GM20000 (cell line): Measurements from ENCODE around the gene EGFLAM.

Experiments used
- DNase-seq: peaks from one replicate; pipeline ENCODE4 v3.0.0; 2012; ENCODE audit warnings: low spot score
- CTCF ChIP-seq: IDR thresholded peaks from 2 replicates; pipeline ENCODE4 v1.5.1; 2012; ENCODE audit warnings: mild to moderate bottlenecking, control low read depth; ENCODE audit errors: extremely low read depth, missing control alignments

The EGFLAM gene

GRCh38 chr5:38465702-38466423, 207.5 kb downstream of the EGFLAM start:
- TF ChIP-seq CTCF, result no peak
- DNase-seq, result no peak

DNA sequence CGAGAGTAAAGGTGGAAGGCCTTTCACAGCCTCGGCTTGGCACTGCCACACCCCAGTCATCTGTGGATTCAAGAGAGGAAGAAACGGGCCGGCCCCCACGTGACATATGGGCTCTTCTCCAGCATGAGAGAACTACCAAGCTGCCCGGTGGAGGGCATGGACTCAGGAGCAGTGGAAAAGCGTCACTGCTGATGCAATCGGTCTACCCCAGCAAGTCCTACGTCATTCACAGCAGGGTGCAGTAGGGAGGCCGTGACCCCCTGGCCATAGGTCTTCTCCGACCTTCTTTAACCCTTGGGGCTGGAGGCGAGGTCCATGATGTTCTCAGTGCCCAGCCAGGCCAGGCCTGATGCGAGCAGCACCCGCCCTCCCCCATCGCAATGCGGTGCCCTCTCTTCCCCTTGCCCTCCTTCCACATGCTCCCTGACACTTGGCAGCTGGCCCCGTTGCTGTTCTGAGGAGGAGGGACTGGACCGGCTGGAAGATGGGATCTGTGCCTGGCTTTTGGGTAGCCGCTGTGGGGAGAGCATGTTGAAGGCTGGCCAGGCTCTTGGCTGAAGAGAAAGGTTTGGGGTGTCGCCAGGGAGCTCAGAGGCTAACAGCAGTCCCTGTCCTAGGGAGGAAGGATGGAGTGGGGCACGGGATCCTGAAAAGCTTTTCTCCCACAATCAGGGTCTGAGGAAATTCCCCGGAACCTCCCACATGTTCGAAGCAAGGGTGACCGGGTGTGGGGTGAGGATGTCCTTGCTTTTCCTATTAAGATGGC, 208.2 kb downstream of the EGFLAM start:
- no peak for DNase-seq
- no peak for TF ChIP-seq CTCF

DNA sequence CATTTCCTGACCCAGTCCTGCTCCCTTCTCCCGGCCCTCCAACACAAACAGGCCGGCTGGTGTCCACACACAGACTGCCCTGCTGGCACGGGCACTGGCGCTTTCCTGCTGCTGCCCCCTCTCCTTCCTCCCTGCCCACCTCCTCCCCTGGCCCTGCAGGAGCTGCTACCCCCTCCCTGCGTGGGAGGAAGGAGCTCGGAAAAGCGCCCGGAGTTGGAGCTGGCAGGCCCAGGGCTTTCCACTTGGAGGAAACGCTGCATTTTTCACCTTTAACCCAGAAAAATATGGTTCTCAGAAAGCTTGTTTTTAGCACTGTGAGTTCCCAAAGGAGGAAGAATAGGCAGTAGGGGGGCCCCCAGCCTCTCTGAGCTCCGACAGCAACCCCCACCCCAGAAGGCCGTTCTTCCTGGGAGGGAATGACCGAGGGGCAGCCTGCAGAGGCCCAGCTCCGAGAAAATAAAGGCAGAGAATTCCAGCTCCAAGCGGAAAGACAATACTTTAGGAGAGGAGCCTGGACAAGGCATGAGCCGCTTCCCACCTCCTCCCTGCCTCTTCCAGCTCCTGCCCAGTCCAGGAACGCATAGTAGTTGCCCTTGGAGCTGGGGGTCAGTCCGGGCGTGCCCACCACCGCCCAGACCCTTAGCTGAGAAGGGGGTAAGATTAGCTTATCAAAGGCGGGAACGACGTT, 209.1 kb downstream of the EGFLAM start:
- no peak for DNase-seq
- no peak for TF ChIP-seq CTCF

GRCh38 chr5:38468202-38468673, 209.9 kb downstream of the EGFLAM start:
- TF ChIP-seq CTCF, result no peak
- no peak for DNase-seq

DNA sequence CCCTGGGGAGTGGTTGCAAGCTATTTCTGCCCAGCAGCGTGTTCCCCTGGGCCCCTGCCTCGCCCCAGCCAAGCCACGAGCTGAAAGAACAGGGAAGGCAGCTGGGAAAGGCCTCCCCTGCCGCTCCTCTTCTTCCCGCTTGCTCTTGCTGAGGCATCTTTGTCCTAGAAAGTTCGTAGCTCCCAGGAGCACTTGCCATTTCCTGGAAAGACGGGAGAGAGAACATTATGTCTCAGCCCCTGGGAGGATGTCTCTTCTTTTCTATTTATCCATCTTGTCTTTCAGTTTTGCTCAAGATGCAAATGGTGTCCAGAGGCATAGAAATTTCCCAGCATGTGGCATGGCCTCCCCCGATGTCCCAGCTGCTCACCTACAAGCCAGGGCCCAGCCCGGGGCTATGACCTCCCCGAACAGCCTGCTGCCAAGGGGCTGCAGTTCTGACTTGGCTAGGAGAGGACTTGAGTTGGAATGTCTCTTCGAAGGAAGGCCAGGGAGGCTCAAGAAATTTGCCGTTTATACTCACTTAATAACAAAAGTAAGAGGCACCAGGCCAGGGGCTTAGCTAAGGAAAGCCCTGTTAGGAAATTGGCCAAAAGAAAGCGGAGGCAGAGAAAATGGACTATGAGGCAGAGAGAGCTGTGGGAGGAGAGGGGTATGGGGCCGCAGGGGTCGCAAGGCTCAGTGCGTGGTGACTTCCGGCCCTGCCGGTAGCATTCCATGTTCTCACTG, 210.8 kb downstream of the EGFLAM start:
- DNase-seq, result no peak
- TF ChIP-seq CTCF, result no peak

- no peak for TF ChIP-seq CTCF
- DNase-seq, result no peak
Observed at GRCh38 chr5:38469707-38470267, 211.4 kb downstream of the EGFLAM start.
